B cell (primary cell): ENCODE data around the gene BEST2.

Experiments
- CTCF ChIP-seq: fragments of 200-600 bp; IDR thresholded peaks from one replicate; pipeline ENCODE4 v1.8.0; 2022; ENCODE audit warnings: antibody characterized with exemption, mild to moderate bottlenecking
- EZH2 ChIP-seq: IDR thresholded peaks from 2 replicates; pipeline ENCODE4 v1.6.1; 2012; ENCODE audit warnings: borderline replicate concordance, low read depth, mild to moderate bottlenecking, moderate library complexity, low read length; ENCODE audit not compliant: insufficient read depth, poor library complexity, severe bottlenecking

GRCh38 chr19:12754465-12755196 lies 3.0 kb downstream of the BEST2 start:
- no peak for TF ChIP-seq CTCF
- no peak for TF ChIP-seq EZH2
